LNCAP (cell line): Measurements from ENCODE around the gene AR.

Experiments
- CTCF ChIP-seq: fragments of 450-650 bp; IDR thresholded peaks from 2 replicates; pipeline ENCODE4 v1.5.1; 2017; ENCODE audit warnings: mild to moderate bottlenecking

The AR gene

GRCh38 chrX:67543818-67544217 lies at the start of gene AR:
TSS of gene AR (plus strand) at chrX:67544021. CDS start at chrX:67545147, 1,126 bp downstream.
- TF ChIP-seq CTCF: no peak

- no peak for TF ChIP-seq CTCF
These were observed 43.2 kb upstream of the AR start for GRCh38 chrX:67500617-67501016.

- no peak for TF ChIP-seq CTCF
These were observed 40.8 kb upstream of the AR start for GRCh38 chrX:67503004-67503403.

GRCh38 chrX:67503453-67503852 lies 40.4 kb upstream of the AR start:
- TF ChIP-seq CTCF: no peak

- no peak for TF ChIP-seq CTCF
These were observed 23.1 kb upstream of the AR start for GRCh38 chrX:67520671-67521070.

- no peak for TF ChIP-seq CTCF
These were observed 20.7 kb upstream of the AR start for GRCh38 chrX:67523002-67523681.

- no peak for TF ChIP-seq CTCF
These were observed 19.9 kb upstream of the AR start for GRCh38 chrX:67523932-67524331.

GRCh38 chrX:67524428-67524827 lies 19.4 kb upstream of the AR start:
- no peak for TF ChIP-seq CTCF
